GM12891 (cell line): ENCODE measurements around the gene PLK4.

Source experiments
- DNase-seq: peaks from one replicate; pipeline ENCODE4 v3.0.0; 2011; ENCODE audit warnings: low spot score; ENCODE audit not compliant: insufficient read length
- FAIRE-seq: peaks from 2 replicates; lab custom pipeline; 2011; peaks lifted over from hg19 to GRCh38; lab: Jason Lieb, UNC
- PAX5 ChIP-seq: IDR thresholded peaks from 2 replicates; pipeline ENCODE4 v1.6.1; 2011; ENCODE audit warnings: low read length, moderate library complexity, mild to moderate bottlenecking; ENCODE audit not compliant: insufficient read depth, severe bottlenecking
- POLR2A ChIP-seq: IDR thresholded peaks from 2 replicates; pipeline ENCODE4 v1.6.1; 2011; ENCODE audit warnings: low read depth, low read length, control low read depth
- POLR2AphosphoS5 ChIP-seq: IDR thresholded peaks from 2 replicates; pipeline ENCODE4 v1.6.1; 2011; ENCODE audit warnings: low read depth, low read length, control low read depth
- POU2F2 ChIP-seq: IDR thresholded peaks from 2 replicates; pipeline ENCODE4 v1.6.1; 2011; ENCODE audit warnings: low read depth, mild to moderate bottlenecking, control low read depth, low read length, moderate library complexity
- SPI1 ChIP-seq: IDR thresholded peaks from 2 replicates; pipeline ENCODE4 v1.6.1; 2011; ENCODE audit warnings: low read depth, low read length, control low read depth
- TAF1 ChIP-seq: IDR thresholded peaks from 2 replicates; pipeline ENCODE4 v1.6.1; 2011; ENCODE audit warnings: low read depth, low read length, control low read depth

The PLK4 gene

DNA sequence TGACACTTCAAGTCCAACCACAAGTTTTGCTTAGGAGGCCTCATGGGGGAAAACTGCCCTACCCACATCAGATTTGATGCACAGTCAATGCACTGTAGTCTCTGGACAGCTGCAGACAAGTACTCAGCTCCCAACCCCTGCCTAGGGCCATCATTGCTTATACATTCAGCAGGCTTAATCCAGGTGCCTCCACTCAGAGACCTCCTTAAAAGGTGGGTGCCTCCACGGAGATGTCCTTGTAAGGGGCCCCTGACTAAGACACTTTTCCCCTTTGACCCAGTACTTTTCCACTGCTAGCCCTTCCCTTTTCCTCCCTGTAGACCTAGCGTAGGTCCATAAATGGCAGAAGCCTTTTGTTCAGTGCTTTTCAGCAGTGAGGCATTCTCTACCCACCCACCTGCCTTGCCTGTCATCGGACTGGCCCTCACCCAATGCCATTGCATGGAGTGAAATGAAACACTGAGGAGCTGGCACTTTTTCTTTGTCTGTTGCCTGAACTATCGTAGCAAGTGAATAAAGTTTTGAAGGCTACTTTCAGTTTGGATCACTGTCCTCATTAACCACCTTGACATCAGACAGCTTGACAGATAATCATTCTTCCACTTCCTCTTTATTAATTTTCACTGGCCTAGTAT is 23.8 kb upstream of the PLK4 start:
- FAIRE-seq = peak; percentile 89
- peak; percentile 89; the same call in 1 of the 2 replicates for TF ChIP-seq POU2F2
- no peak for TF ChIP-seq PAX5
- no peak for TF ChIP-seq TAF1
- peak; percentile 70 for TF ChIP-seq POLR2AphosphoS5
- peak; percentile 96 for TF ChIP-seq SPI1
- TF ChIP-seq POLR2A = peak; percentile 50

DNA sequence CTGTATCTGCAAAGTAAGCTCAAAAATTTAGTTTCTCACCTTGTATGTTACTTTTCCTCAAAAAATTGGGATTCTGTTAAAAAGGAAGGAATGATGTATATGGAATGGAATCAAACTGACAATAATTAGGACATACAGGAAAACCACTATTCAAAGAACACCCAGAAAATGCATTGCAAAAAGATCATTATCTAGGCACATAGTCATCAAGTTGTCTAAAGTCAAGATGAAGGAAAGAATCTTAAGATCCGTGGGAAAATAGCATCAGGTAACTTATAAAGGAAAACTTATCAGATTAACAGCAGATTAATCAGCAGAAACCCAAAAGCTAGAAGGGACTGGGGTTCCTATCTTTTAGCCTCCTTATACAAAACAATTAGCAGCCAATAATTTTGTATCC is 23.1 kb upstream of the PLK4 start:
- no peak for TF ChIP-seq POLR2A
- DNase-seq (no peak), FAIRE-seq (no peak)

More for the DNA sequence above, 23.8 kb upstream of the PLK4 start:
- no peak for DNase-seq

DNA sequence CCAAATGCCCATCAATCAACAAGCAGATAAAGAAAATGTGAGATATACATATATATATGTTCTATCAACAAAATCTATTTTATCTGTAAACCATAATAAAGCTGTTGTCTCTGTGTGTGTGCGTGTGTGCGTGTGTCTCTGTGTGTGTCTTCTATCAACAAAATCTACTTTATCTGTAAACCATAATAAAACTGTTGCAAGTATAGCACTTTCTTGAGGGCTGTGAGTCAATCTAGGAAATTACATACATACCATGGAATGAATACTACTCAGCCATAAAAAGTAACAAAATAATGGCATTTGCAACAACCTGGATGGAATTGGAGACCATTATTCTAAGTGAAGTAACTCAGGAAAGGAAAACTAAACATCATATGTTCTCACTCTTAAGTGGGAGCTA is 12.5 kb upstream of the PLK4 start:
- DNase-seq (no peak), FAIRE-seq (no peak)
- TF ChIP-seq POLR2A (no peak), TAF1 (no peak), POLR2AphosphoS5 (no peak), POU2F2 (no peak), SPI1 (no peak), PAX5 (no peak)

DNA sequence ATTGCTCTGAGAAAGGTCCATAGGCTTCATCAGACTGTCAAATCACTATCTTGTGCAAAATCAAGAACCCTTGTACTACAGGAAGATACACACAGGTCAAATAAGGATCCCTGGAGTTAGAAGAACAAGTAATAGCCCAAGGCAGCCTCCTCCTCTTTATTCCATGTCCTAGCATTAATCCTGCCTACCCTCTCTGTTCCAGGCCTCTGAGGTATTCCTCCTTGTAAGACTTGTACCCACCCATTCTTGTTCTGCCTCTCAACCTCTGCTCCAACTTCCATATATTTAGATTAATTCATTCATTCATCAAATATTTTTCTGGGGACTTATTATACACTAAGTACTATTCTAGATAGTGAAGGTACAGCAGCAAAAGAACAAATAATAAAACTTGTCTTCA is 10.4 kb upstream of the PLK4 start:
- TF ChIP-seq POU2F2 (no peak), POLR2A (no peak), SPI1 (no peak), TAF1 (no peak), PAX5 (no peak), POLR2AphosphoS5 (no peak)
- DNase-seq (no peak), FAIRE-seq (no peak)

DNA sequence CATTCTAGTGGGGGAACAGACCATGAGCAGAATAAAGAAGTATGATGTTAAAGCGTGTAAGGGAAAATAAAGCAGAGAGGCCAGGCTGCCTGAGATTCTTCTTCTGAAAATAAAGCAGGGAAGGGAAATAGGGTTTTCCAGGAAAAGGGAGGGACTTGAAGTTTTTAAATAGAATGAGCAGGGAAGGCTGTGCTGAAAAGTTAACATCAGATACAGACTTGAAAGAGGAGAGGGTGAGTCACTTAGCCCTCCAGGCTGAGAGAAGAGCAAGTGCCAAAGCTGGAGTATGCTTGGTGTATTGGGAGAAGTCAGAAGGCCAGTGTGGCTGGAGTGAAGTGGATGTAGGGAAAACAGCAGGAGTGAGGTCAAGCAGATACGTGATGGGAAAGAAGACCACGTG is 10.0 kb upstream of the PLK4 start:
- no peak for DNase-seq
- TF ChIP-seq TAF1 (no peak), POLR2AphosphoS5 (no peak)
- FAIRE-seq = no peak

DNA sequence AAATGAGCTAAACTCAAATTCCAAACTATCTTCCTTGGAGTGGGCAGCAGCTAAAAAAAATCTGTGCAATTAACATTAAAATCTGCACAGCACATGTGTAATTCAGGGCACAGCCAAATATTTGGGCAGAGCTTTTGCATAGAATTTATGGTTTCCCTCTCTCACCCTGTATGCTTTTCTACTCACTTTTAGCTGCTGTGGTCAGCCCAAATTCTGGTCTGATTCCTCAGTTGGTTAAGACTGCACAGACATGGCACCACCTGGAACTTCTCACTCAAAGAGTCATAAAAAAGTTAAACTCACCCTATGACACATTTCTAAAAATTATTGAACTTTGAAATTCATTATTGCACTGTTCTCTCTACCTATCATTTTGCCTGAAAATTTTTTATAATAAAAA is 4.9 kb upstream of the PLK4 start:
- TF ChIP-seq POLR2AphosphoS5 = no peak
- TF ChIP-seq TAF1 = no peak
- TF ChIP-seq SPI1 = no peak
- no peak for TF ChIP-seq PAX5
- no peak for TF ChIP-seq POU2F2
- TF ChIP-seq POLR2A = no peak
- no peak for DNase-seq
- FAIRE-seq = no peak

DNA sequence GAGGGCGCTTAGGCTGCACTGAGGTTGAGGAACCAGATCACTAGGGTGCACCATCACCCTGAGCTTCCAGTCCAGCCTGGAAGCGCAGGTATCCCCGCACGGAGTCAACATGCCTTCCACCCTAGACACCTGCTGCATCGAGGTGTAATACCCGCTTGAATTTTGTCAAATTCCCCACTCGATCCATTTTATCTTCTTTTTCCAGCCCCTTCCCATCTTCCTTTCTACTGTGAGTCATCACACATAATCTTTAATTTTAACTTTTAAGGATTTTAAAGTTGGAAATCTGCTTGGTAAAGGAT is 821 bp downstream of the PLK4 start:
- peak; percentile 20 for DNase-seq
- TF ChIP-seq POLR2A = no peak
- TF ChIP-seq TAF1 = no peak
- TF ChIP-seq PAX5 = no peak
- no peak for TF ChIP-seq SPI1
- no peak for TF ChIP-seq POU2F2
- TF ChIP-seq POLR2AphosphoS5 = no peak
- FAIRE-seq = no peak

DNA sequence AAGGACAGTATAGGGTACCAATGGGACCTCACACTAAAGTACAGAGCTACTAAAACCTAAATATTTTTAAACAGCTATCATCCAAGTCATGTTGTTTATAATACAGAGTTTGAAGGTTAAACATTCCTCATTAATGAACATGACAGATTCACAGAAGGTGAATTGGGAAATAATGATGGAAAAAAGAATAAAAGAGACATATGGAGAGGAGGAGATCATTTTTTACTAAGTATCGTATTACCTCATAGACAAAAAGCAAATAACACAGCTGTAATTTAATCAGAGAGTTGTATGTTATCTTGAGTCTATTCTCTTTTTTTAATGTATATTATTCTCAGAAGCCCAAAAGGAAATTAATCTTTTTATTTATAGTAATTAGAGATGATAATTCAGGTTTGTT is 7.9 kb downstream of the PLK4 start:
- no peak for TF ChIP-seq PAX5

DNA sequence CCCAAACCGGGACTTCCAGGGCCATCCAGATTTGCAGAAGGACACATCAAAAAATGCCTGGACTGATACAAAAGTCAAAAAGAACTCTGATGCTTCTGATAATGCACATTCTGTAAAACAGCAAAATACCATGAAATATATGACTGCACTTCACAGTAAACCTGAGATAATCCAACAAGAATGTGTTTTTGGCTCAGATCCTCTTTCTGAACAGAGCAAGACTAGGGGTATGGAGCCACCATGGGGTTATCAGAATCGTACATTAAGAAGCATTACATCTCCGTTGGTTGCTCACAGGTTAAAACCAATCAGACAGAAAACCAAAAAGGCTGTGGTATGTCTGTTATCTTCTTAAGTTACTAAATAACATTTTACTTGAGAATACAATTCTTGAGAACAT is 9.2 kb downstream of the PLK4 start:
- FAIRE-seq = no peak
- DNase-seq = no peak
- no peak for TF ChIP-seq POLR2AphosphoS5
- no peak for TF ChIP-seq PAX5
- no peak for TF ChIP-seq POU2F2
- TF ChIP-seq TAF1 = no peak
- peak; percentile 80 for TF ChIP-seq SPI1

More for the DNA sequence above, 7.9 kb downstream of the PLK4 start:
- DNase-seq = no peak
- no peak for FAIRE-seq

DNA sequence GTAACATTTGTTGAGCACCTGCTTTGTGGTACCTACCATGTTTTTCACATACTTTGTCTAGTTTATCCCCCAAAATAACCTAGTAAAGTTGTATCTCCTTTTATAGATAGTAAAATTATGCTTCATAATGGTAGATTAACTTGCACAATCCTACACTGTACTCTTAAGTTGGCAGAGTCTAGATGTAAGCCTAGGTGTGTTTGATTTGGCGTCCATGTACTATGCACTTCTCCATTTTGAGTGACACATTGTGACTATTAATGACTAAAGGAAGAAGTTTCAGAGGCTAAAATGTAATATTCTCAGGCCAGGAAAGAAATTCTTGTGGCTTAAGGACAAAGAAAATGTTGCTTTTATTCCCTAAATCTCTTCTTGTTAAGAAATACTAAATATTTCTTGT is 15.4 kb downstream of the PLK4 start:
- DNase-seq = no peak
- peak; percentile 41 for FAIRE-seq

More for the DNA sequence above, 15.4 kb downstream of the PLK4 start:
- TF ChIP-seq POLR2A (no peak), POU2F2 (no peak), PAX5 (no peak), TAF1 (no peak), POLR2AphosphoS5 (no peak), SPI1 (no peak)
